Embryonic facial prominence (tissue), 1 donor: ENCODE measurements around the gene VWA8.

Experiments
- DNase-seq: peaks from one replicate; pipeline ENCODE4 v3.0.0-alpha.2; 2016; ENCODE audit errors: extremely low spot score

The VWA8 gene

GRCh38 chr13:41802684-41803444 is 158.0 kb downstream of the VWA8 start:
- DNase-seq, result no peak

- no peak for DNase-seq
Observed at GRCh38 chr13:41802043-41802683, 158.7 kb downstream of the VWA8 start.

DNA sequence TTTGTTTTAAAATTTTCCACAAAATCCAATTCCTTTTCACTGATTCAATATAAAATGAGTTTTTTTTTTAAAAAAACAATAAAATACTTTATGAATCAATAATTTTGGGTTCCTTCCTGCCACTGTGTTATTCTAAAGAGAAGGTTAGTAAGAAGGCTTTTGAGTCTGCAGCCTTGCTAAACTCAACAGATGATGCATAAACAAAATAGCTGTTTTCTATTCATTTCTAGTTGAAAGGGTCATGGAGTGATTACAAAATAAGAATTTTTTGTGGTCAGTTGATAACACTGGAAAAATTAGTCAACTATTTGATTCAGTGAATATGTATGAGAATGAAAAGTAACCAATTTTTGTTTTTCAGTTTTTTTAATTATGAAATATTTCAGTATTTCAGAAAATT is 169.9 kb downstream of the VWA8 start:
- DNase-seq, result no peak

GRCh38 chr13:41788552-41788951 is 172.4 kb downstream of the VWA8 start:
- DNase-seq, result no peak

DNA sequence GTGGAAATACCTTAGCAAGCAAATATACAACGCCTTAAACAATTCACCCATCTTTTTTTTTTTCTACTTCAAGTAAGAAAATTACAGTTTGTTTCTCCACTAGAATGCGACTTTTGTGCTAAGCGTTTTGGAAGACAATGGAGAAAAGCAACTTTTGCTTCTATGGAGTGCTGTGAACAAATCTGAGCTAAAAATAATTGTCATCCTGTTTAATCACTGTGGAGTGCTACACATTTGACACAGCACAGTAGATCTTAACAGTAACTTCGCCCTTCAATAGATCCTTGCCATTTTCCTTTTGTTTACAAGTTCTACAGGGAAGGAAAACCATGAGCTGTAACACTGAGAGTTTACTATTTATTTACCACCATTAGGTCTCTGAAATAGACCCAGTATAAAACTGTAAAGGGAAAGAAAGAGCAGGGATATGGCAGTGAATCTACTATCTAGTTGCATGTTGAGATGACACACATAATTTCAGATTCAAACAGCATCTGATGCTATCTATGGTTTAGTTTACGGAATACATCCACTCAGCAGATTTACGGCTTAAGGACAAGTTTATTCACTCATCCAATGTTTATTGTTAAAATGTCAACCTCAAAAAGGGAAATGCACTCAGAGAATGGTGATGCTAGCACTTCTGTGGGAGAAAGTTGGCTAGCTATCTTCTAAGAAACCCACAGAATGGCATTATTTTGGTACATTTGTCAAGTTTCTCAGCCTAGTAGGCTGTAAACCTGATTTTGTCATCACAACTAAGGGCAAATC is 175.3 kb downstream of the VWA8 start:
- no peak for DNase-seq

GRCh38 chr13:41782086-41782485 is 178.8 kb downstream of the VWA8 start:
- no peak for DNase-seq

DNA sequence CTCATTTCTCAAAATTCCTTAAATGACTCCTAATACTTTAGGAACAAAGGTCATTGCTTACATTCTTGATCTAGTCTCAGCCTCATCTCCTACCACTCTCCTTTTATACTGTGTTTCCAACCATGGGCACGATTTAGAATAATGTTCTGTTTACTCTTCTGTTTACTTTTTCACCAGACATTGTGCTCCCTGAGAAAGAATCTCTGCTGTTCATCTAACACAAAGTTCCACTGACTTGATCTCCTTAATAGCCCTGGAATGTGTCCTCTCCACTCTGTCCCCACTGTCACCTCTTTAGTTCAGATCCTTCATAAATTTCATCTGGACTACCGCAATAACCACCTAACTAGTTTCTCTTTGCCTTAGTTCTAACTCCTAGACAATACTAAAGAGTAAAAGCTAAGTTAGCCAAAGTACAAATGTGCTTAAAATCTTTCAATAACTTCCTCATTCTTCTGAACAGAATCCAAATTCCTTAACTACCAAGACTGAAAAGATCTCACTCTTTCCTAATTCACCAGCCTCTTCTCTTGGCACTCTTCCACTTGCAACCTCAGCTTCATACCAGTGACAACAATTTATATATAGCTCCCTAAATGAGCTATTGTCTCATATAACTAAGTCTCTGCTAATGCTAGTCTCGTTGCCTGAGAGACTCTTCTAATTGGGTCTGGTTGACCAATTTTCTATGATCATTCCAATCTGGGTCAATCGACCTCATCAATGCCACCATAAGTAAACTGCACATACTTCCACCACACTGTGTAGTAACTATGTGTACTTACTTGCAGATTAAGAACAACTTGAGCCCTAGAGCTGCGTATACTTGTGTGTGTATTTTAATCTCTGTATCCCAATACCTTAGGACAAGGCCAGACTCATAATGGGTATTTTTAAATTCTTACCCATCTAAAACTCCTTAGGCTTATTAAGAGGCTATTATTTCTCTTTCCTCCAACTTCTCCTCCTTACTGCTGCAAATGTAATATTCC is 179.9 kb downstream of the VWA8 start:
- no peak for DNase-seq

DNA sequence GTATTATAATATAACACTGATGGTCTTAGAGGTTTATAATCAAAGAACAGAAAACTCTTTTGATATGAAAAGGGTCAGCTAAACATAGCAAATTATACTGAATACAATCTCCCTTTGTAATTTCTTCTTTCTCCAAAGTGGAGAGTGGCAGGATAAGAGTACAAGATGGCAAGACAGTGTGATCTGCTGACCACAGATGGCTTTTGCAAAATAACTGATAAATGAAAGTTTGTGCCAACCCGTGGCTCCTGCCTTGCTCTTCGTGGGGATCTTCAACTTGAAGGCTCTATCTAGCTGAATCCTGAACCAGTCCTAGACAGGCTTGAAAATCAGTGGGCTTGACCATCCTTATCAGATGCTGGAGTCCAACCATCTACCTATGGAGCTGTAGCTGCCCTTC is 185.7 kb downstream of the VWA8 start:
- no peak for DNase-seq

DNA sequence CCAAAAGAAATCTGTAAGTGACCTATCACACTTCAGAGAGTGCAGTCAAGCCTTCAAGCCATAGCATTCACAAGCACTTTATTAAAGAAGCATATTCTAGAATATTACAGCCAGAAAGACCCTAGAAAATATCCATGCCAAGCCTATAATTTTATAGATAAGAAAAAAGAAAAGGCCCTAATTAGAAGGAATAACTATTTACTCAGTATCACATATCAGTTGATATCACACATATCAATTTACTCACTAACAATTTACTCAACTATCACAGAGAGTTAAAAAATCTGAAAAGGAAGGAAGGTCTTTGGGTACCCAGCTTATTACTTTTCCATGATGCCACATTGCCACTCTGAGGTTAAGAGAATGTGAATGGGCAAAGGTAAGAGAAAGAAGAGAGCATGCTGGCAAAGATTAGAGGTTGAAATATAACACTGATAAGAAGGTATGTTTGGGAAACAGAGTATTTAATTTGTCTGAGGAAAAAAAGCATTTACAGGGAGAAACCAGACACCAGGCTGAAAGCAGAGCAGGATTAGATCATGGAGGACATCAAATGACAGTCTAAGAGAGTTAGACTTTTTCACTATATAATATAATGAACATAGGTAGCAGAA is 186.2 kb downstream of the VWA8 start:
- DNase-seq, result no peak

GRCh38 chr13:41767801-41768200 is 193.1 kb downstream of the VWA8 start:
- DNase-seq, result no peak

DNA sequence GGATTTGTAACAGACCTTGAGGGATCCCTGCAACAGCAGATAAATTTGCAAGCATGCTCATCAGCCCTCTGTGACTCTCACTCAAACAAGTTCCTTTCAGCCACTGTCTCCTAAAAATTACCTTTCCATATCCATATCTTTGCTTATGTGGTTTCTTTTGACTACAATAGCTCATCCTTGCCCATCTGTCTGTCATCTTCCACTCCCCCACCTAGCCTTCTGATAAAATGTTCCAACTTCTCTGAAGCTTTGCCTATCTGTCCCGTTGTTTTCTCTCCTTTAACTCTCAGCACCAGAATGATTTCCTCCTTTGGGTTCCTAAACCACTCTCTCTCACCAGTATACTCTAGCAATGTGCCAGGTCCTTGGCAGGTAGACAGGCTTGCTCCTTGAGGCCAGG is 194.5 kb downstream of the VWA8 start:
- DNase-seq, result no peak

- no peak for DNase-seq
Observed at GRCh38 chr13:41765813-41766212, 195.1 kb downstream of the VWA8 start.

- no peak for DNase-seq
Observed at GRCh38 chr13:41765020-41765419, 195.9 kb downstream of the VWA8 start.

DNA sequence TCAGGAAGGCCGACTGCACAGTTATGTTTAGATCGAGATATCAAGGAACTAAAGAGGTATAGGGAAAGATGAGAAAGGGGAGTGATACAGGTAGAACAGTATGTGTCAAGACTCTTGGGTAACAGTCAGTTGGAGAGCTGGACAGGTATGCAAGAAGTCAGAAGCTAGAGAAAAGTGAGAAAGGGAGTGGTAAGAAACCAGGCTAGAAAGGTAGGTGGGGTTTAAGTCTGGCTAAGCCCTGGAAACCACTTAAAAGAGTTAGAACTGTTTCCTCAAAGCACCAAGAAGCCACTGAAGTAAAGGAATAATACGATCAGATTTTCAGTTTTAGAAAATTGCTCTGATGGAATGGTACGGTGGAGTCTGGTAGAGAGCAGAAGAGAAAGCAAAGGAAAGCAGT is 196.4 kb downstream of the VWA8 start:
- no peak for DNase-seq

DNA sequence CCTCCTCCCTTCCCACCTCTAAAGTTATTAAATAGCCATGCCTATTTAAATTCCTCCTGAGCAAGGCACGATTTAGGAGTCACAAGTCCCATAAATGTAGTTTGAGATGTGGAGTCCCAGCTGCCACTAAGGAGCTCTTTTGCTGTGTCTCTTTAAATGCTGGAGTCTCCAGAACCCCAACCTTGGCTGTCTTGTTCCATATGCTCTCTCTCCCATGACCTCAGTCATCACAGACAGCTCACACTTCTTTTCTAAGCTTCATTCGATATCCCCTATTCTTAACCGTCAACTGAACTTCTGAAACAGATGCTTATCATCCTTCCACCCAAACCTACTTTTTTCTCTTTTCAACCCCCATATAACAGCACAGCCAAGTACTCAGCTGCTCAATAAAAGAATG is 197.1 kb downstream of the VWA8 start:
- no peak for DNase-seq

DNA sequence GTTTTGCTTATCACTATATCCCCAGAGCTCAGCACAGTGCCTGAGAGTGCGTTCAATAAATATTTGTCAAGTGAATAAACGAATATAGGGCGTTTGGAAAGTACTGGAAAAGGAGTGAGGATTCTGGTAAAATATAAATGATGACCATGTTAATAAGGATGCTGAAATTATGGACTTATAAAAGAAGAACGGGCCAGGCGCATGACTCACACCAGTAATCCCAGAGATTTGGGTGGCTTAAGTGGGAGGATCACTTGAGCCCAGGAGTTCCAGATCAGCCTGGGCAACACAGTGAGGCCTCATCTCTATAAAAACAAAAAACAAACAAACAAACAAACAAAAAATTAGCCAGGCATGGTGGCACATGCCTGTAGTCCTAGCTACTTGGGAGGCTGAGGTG is 198.1 kb downstream of the VWA8 start:
- no peak for DNase-seq

DNA sequence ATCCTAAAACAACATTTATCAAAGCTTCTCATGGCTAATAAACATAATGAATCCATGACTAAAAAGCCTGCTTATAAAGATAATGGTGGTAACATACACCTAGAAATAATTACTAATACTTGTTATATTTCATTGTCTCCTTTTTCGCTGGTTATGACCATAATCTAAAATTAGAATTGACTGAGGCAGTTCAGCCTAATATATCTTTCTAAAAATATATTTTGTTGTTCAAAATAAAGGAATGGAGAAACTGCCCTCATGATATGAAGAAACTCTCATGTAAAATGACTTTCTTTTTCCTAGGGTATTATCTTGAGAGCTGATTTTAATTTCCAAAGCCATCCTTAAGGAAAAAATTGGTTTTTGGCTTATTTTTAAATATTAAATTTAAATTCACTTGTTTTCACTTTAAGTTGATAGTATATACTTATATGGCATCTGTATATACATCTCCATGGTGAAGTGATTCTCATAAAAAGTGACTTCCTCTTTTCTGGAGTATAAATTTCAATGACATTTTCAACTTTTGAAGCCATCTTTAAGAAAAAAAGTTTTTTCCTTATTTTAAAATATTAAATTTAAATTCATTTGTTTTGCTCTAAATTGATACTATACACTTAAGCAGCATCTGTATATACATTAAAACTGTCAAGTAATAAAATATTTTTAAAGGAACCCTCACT is 204.6 kb downstream of the VWA8 start:
- no peak for DNase-seq

DNA sequence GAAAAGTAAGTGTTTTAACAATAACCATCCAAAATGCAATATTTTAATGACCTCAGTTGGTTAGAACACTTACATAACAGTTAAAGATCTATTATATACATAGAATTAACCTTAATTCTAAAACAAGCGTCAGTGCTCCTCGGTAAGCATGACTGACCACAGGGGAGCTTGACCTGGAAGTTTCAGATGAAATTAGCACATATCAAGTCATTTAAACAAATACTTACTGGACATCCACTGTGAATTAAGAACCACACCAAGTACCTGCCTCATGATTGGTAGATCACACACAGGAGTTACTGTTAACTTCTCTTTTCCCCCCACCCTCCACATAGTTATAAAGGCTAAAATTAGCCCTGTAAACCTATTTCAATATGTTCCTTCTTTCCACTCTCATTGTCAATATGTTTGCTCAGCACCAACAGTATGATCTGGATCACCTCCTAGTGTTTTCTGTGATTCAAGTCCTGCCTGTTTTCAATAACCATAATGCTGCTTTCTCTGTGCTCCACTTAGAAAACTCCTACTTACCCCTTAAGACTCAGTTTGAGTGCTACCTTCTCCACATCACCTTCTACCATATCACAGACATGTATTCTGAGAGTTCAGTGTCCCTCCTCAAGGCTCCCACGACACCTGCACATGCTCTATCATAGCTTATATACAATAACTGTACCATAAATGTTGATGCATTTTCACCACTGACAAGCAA is 209.0 kb downstream of the VWA8 start:
- DNase-seq, result no peak

DNA sequence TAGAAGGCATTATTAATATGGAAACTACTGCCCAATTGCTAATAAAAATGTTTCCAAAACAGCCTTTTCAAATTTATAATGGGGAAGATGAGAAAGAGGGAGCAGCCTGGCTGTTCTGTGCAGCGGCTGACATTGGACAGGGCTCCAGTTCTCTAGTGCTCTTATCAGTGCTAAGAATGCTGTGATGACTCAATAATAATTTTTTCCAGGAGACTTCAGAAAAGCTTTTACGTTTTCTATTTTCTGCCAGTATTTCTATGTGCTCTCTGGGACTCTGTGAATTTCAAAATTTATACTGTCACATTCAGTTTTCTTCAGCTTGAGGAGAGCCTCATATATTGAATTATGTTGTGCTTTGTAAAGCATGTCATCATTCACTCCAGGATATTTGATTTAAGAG is 209.6 kb downstream of the VWA8 start:
- no peak for DNase-seq

- DNase-seq, result no peak
Observed at GRCh38 chr13:41746259-41746658, 214.7 kb downstream of the VWA8 start.
